Ovary (tissue), 9 donors: ENCODE measurements around the gene SLC22A23. TPM values are rescaled to one million over a fixed set of nuclear protein-coding genes. Genes with fewer than 3 reads are reported as not detected.
A peak's percentile ranks its signal among the peaks of the same experiment; 100 is the strongest.

Source experiments
- DNase-seq, 5 donors: peaks; one replicate each; pipeline ENCODE4 v3.0.0-alpha.2; 2019 to 2020
- H3K27ac ChIP-seq, 2 donors: fragments of 200-600 bp; one replicate each; pipeline versions ENCODE4 v1.5.1 to v1.8.0; 2019 to 2022
- H3K27me3 ChIP-seq: fragments of 200-600 bp; one replicate; pipeline ENCODE4 v1.8.0; 2022
- H3K36me3 ChIP-seq: fragments of 200-600 bp; sonication (generic); one replicate; pipeline ENCODE4 v1.5.1; 2019
- H3K4me1 ChIP-seq: one replicate; pipeline ENCODE4 v1.8.1; 2013; ENCODE audit warnings: mild to moderate bottlenecking, moderate library complexity; ENCODE audit not compliant: insufficient read depth
- H3K4me3 ChIP-seq: fragments of 200-600 bp; sonication (generic); one replicate; pipeline ENCODE4 v1.5.1; 2017
- H3K9me3 ChIP-seq, 2 donors: fragments of 200-600 bp in 1 of 2; sonication (generic) in 1 of 2; one replicate each; pipeline versions ENCODE4 v1.5.1 to v1.8.1; 2013 to 2019; ENCODE audit warnings: mild to moderate bottlenecking in 1 of 2, moderate library complexity in 1 of 2
- EP300 ChIP-seq: sonication (generic); formaldehyde crosslinking; IDR thresholded peaks from one replicate; pipeline ENCODE4 v1.6.1; 2017; ENCODE audit warnings: antibody characterized with exemption
- POLR2A ChIP-seq: fragments of 450-650 bp; IDR thresholded peaks from one replicate; pipeline ENCODE4 v1.6.1; 2017; ENCODE audit warnings: antibody characterized with exemption, mild to moderate bottlenecking, moderate library complexity
- WGBS, 3 donors: extraction: QIAGEN DNeasy Blood & Tissue Kit in 1 of 3; methylation state at CpG; one replicate each; pipeline versions ENCODE4 v1.1.5 to v1.1.7; 2013 to 2017; 5-methylcytosine and 5-hydroxymethylcytosine counted together
- intact Hi-C, 4 donors: fragments of 100-400 bp; cut with DNase I; formaldehyde crosslinking; loops; one replicate each; pipeline versions ENCODE4 v1.11.0 to v1.15.1; 2022 to 2023
- polyA plus RNA-seq, 2 donors: library from polyadenylated mRNA; stranded (reverse); fragments of 200-250 nt in 1 of 2; fragments of 350-450 nt in 1 of 2; fragmentation: Illumina TruSeq in 1 of 2; extraction: RNeasy Lipid Tissue Mini Kit (QIAGEN cat#74804) in 1 of 2; gene quantifications; one replicate each; pipeline ENCODE4 v1.2.3, GENCODE V29; 2013 to 2014
- total RNA-seq, 7 donors: library from RNA; depleted of rRNA in 2 of 7; stranded (reverse); fragments of >200 nt in 2 of 7; fragmentation: NEBNext Ultra II Directional in 3 of 7; extraction: Animal tissue kit (Norgen Biotek cat#: 25700) in 3 of 7; gene quantifications; one replicate each; pipeline versions ENCODE4 v1.1.0 to v1.2.4, GENCODE V29; 2016 to 2023
- TF ChIP-seq, protein P1 (sequence below), 3 donors: fragments of 450-650 bp in 2 of 3; fragments of 200-600 bp in 1 of 3; IDR thresholded peaks; one replicate each; pipeline versions ENCODE4 v1.5.1 to v1.8.0; 2016 to 2022; ENCODE audit warnings: antibody characterized with exemption in 3 of 3, mild to moderate bottlenecking in 1 of 3
- donor health status: DM: no; HTN: no; CAD: no; lungs with moderate emphysema.
- donor health status: DM: no; HTN: no; CAD: no.
- donor health status: Bipolar disorder and iron deficiency.
- donor health status: DM: yes; HTN: yes; CAD: no.
- donor health status: DM: no; HTN: no; CAD: no.
- donor health status: DM: yes; HTN: yes; CAD: no.

The SLC22A23 gene
- total and polyA plus RNA-seq, 9 donors = 2.3 to 31.0 (median 5.2) TPM

- Histone ChIP-seq H3K36me3 (no peaks in the 10 kb centered on the region), H3K9me3 (no peaks in the 10 kb centered on the region), H3K27me3 (no peaks in the 10 kb centered on the region), H3K4me1 (peaks cover 9% of the 10 kb centered on the region), H3K4me3 (no peak overlapping the region), H3K27ac (no peak overlapping the region)
- WGBS, 3 donors = 34 to 47% (median 36%) methylated on average over 6 of the region's 6 CpGs
- DNase-seq = no peak
- intact Hi-C loops = no loop called here
- no peak for TF ChIP-seq EP300
- TF ChIP-seq, protein P1, sequence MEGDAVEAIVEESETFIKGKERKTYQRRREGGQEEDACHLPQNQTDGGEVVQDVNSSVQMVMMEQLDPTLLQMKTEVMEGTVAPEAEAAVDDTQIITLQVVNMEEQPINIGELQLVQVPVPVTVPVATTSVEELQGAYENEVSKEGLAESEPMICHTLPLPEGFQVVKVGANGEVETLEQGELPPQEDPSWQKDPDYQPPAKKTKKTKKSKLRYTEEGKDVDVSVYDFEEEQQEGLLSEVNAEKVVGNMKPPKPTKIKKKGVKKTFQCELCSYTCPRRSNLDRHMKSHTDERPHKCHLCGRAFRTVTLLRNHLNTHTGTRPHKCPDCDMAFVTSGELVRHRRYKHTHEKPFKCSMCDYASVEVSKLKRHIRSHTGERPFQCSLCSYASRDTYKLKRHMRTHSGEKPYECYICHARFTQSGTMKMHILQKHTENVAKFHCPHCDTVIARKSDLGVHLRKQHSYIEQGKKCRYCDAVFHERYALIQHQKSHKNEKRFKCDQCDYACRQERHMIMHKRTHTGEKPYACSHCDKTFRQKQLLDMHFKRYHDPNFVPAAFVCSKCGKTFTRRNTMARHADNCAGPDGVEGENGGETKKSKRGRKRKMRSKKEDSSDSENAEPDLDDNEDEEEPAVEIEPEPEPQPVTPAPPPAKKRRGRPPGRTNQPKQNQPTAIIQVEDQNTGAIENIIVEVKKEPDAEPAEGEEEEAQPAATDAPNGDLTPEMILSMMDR (IDR thresholded peaks at IDR 0.05) = no peak
- TF ChIP-seq POLR2A = no peak
These were observed 54.3 kb downstream of the SLC22A23 start for GRCh38 chr6:3402310-3403237.

GRCh38 chr6:3400162-3400561 lies 56.7 kb downstream of the SLC22A23 start:
- H3K4me1 ChIP-seq = peaks cover 9% of the 10 kb centered on the region

DNA sequence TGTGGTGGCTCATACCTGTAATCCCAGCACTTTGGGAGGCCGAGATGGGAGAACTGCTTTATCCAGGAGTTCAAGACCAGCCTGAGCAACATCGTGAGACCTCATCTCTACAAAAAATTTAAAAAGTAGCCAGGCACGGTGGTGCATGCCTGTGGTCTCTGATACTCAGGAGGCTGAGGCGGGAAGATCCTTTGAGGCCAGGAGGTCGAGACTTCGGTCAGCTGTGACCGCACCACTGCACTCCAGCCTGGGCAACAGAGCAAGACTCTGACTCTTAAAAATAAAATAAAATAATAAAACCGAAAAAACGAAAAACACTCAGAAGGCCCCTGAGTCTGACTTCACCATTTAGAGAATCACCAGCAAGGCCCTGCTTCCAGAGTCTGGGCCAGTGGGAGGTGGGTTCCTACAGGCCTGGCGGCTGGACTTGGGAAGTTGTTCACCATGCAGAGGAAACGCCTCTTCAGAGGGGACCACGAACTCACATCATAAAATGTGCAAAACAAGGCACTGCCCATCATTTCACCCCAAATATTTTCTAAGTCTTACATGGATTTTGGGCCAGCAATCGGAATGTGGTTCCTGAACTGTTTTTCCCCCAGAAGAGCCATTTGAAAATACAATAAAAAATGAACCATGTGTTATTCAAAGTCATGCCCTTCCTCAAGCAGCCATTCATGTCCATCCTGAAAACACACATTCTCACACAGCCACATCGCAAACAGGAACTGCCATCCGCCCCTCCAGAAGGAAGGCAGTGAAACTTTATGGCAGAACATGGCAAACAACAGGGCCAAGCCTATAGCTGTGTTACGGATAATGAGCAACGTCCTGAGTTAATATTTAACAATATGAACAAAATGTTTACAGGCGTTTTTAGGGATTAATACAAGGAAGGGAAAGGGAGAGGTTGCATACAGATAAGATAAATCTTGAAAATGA lies 57.8 kb downstream of the SLC22A23 start:
- intact Hi-C loops = no loop called here
- Histone ChIP-seq H3K4me1 (peaks cover 9% of the 10 kb centered on the region), H3K9me3 (no peaks in the 10 kb centered on the region), H3K27me3 (no peaks in the 10 kb centered on the region), H3K4me3 (no peak overlapping the region), H3K36me3 (no peaks in the 10 kb centered on the region), H3K27ac (peak overlapping the region in 1 of 2 donors; percentile 38)
- WGBS, 3 donors = 88 to 92% (median 89%) methylated on average over 18 of the region's 18 CpGs
- no peak for DNase-seq
- TF ChIP-seq, protein P1 (IDR thresholded peaks at IDR 0.05) = no peak
- TF ChIP-seq POLR2A (no peak), EP300 (no peak)

More at GRCh38 chr6:3400162-3400561, 56.7 kb downstream of the SLC22A23 start:
- DNase-seq = no peak
- no peaks in the 10 kb centered on the region for H3K36me3 ChIP-seq
- 94 to 98% (median 96%) methylated on average over 8 of the region's 8 CpGs for WGBS, 3 donors
- no peaks in the 10 kb centered on the region for H3K9me3 ChIP-seq
- TF ChIP-seq POLR2A (no peak), EP300 (no peak)
- TF ChIP-seq, protein P1 (IDR thresholded peaks at IDR 0.05) = no peak
- intact Hi-C loops = no loop called here
- H3K4me3 ChIP-seq = no peak overlapping the region
- no peaks in the 10 kb centered on the region for H3K27me3 ChIP-seq
- H3K27ac ChIP-seq = no peak overlapping the region

GRCh38 chr6:3398165-3398562 lies 58.7 kb downstream of the SLC22A23 start:
- Histone ChIP-seq H3K9me3 (no peaks in the 10 kb centered on the region), H3K27ac (peak overlapping the region in 1 of 2 donors; percentile 38), H3K27me3 (no peaks in the 10 kb centered on the region), H3K4me1 (peaks cover 5% of the 10 kb centered on the region), H3K36me3 (no peaks in the 10 kb centered on the region), H3K4me3 (no peak overlapping the region)
- DNase-seq = peak in 1 of 5 donors; percentile 27
- intact Hi-C loops = no loop called here
- TF ChIP-seq EP300 (no peak), POLR2A (no peak)
- TF ChIP-seq, protein P1 (IDR thresholded peaks at IDR 0.05) = no peak
- 7 to 22% (median 9%) methylated on average over 3 of the region's 3 CpGs for WGBS, 3 donors
